Prostate gland (tissue), 2 donors: Measurements from ENCODE around the gene CSH1.
"Not testable (repeated sequence)": the region's sequence is repeated elsewhere in the genome, so short reads cannot be mapped to it uniquely, and the experiment has no call there.

ENCODE experiments used
- POLR2AphosphoS5 ChIP-seq: sonication (generic); formaldehyde crosslinking; IDR thresholded peaks from one replicate; pipeline ENCODE4 v1.6.1; 2017; ENCODE audit warnings: antibody characterized with exemption
- TF ChIP-seq, protein P1 (sequence below), 4 experiments: fragments of 200-600 bp in 2 of 4; fragments of 450-650 bp in 2 of 4; sonication (generic) in 2 of 4; IDR thresholded peaks; 1 replicate in 3 of 4; 2 replicates in 1 of 4; pipeline ENCODE4 v1.5.1; 2016 to 2019; ENCODE audit warnings: antibody characterized with exemption in 4 of 4, mild to moderate bottlenecking in 2 of 4, moderate library complexity in 2 of 4

DNA sequence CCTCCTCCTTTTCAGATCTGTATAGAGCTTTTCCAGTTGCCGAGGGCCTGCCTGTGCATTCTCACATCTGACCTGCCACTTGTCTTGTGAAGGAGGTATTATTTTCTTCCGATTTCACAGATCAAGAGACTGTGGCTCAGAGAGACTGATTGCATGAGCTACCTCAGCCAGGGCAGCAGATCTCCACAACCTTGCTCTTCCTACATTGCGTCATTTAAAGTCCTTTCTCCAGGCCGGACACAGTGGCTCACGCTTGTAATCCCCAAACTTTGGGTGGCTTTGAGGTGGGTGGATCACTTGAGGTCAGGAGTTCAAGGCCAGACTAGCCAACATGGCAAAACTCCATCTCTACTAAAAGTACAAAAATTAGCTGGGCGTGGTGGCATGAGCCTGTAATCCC lies 23.7 kb upstream of the CSH1 start:
- TF ChIP-seq, protein P1, sequence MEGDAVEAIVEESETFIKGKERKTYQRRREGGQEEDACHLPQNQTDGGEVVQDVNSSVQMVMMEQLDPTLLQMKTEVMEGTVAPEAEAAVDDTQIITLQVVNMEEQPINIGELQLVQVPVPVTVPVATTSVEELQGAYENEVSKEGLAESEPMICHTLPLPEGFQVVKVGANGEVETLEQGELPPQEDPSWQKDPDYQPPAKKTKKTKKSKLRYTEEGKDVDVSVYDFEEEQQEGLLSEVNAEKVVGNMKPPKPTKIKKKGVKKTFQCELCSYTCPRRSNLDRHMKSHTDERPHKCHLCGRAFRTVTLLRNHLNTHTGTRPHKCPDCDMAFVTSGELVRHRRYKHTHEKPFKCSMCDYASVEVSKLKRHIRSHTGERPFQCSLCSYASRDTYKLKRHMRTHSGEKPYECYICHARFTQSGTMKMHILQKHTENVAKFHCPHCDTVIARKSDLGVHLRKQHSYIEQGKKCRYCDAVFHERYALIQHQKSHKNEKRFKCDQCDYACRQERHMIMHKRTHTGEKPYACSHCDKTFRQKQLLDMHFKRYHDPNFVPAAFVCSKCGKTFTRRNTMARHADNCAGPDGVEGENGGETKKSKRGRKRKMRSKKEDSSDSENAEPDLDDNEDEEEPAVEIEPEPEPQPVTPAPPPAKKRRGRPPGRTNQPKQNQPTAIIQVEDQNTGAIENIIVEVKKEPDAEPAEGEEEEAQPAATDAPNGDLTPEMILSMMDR (IDR thresholded peaks at IDR 0.05): not testable (repeated sequence)
- not testable (repeated sequence) for TF ChIP-seq POLR2AphosphoS5
